Measurements from ENCODE around the gene ABCC6.
"Not testable (repeated sequence)": the region's sequence is repeated elsewhere in the genome, so short reads cannot be mapped to it uniquely, and the experiment has no call there.

Gene ABCC6

GRCh38 chr16:16161319-16161718 is 62.0 kb downstream of the ABCC6 start:
- DNase-seq (ENCODE audit: low read depth) = no peak

- no peak for DNase-seq (ENCODE audit: low read depth)
Measured at GRCh38 chr16:16159662-16160061, 63.6 kb downstream of the ABCC6 start.

GRCh38 chr16:16158741-16159374 is 64.4 kb downstream of the ABCC6 start:
- DNase-seq (ENCODE audit: low read depth) = no peak

GRCh38 chr16:16158082-16158658 is 65.1 kb downstream of the ABCC6 start:
- DNase-seq (ENCODE audit: low read depth) = no peak

- DNase-seq (ENCODE audit: low read depth) = no peak
Measured at GRCh38 chr16:16157166-16157565, 66.1 kb downstream of the ABCC6 start.

- DNase-seq (ENCODE audit: low read depth) = no peak
Measured at GRCh38 chr16:16155234-16155633, 68.1 kb downstream of the ABCC6 start.

GRCh38 chr16:16154281-16154951 is 68.9 kb downstream of the ABCC6 start:
- DNase-seq (ENCODE audit: low read depth) = no peak

GRCh38 chr16:16153000-16153399 is 70.3 kb downstream of the ABCC6 start:
- DNase-seq (ENCODE audit: low read depth) = not testable (repeated sequence)

GRCh38 chr16:16151315-16151714 is 72.0 kb downstream of the ABCC6 start:
- DNase-seq (ENCODE audit: low read depth) = no peak

GRCh38 chr16:16150878-16151152 is 72.5 kb downstream of the ABCC6 start:
- no peak for DNase-seq (ENCODE audit: low read depth)

- DNase-seq (ENCODE audit: low read depth) = no peak
Measured at GRCh38 chr16:16150117-16150877, 73.0 kb downstream of the ABCC6 start.

GRCh38 chr16:16149710-16150116 is 73.6 kb downstream of the ABCC6 start:
- DNase-seq (ENCODE audit: low read depth) = no peak

- DNase-seq (ENCODE audit: low read depth) = no peak
Measured at GRCh38 chr16:16148755-16149154, 74.5 kb downstream of the ABCC6 start.

GRCh38 chr16:16148000-16148599 is 75.2 kb downstream of the ABCC6 start:
- DNase-seq (ENCODE audit: low read depth) = not testable (repeated sequence)

GRCh38 chr16:16147316-16147999 is 75.8 kb downstream of the ABCC6 start:
- DNase-seq (ENCODE audit: low read depth) = no peak

GRCh38 chr16:16146380-16147315 is 76.6 kb downstream of the ABCC6 start:
- DNase-seq (ENCODE audit: low read depth) = no peak

- no peak for DNase-seq (ENCODE audit: low read depth)
Measured at GRCh38 chr16:16145286-16145685, 78.0 kb downstream of the ABCC6 start.

- DNase-seq (ENCODE audit: low read depth) = no peak
Measured at GRCh38 chr16:16144416-16144815, 78.9 kb downstream of the ABCC6 start.

GRCh38 chr16:16143931-16144330 is 79.4 kb downstream of the ABCC6 start:
- no peak for DNase-seq (ENCODE audit: low read depth)

- no peak for DNase-seq (ENCODE audit: low read depth)
Measured at GRCh38 chr16:16143038-16143763, 80.1 kb downstream of the ABCC6 start.

Data from stimulated activated CD8-positive, alpha-beta memory T cell treated with anti-CD3 and anti-CD28 coated beads, Interleukin-15, amount 100 ng/mL, for 1 hour (primary cell).